ENCODE measurements around the gene EYS.
A peak's percentile ranks its signal among the peaks of the same experiment; 100 is the strongest.

The EYS gene

GRCh38 chr6:64334636-64335035 lies 1372.4 kb downstream of the EYS start:
- intact Hi-C loops (cut with DNase I), result loop anchor here (5.0 to 10.0 kb wide), 2 partner anchors 322 to 410 kb away; no protein-coding TSS in a partner anchor
- DNase-seq, result no peak

GRCh38 chr6:64330694-64331307 lies 1376.2 kb downstream of the EYS start:
- intact Hi-C loops (cut with DNase I), result loop anchor here (5.0 to 10.0 kb wide), 2 partner anchors 318 to 406 kb away; no protein-coding TSS in a partner anchor
- DNase-seq, result peak in 41 of 42 donors; percentile 60 to 93 (median 80)

- intact Hi-C loops (cut with DNase I), result no loop called here
- no peak for DNase-seq
Observed at GRCh38 chr6:64326939-64327338, 1380.1 kb downstream of the EYS start.

- no peak for DNase-seq
- intact Hi-C loops (cut with DNase I), result no loop called here
Observed at GRCh38 chr6:64325093-64325492, 1381.9 kb downstream of the EYS start.

GRCh38 chr6:64310214-64310613 lies 1396.8 kb downstream of the EYS start:
- no peak for DNase-seq
- intact Hi-C loops (cut with DNase I), result no loop called here

- DNase-seq, result no peak
- intact Hi-C loops (cut with DNase I), result no loop called here
Observed at GRCh38 chr6:64301307-64302236, 1405.5 kb downstream of the EYS start.

GRCh38 chr6:64299176-64299575 lies 1407.8 kb downstream of the EYS start:
- intact Hi-C loops (cut with DNase I), result no loop called here
- DNase-seq, result no peak

GRCh38 chr6:64294034-64294433 lies 1413.0 kb downstream of the EYS start:
- DNase-seq, result no peak
- intact Hi-C loops (cut with DNase I), result no loop called here

GRCh38 chr6:64293298-64293697 lies 1413.7 kb downstream of the EYS start:
- intact Hi-C loops (cut with DNase I), result no loop called here
- DNase-seq, result no peak

GRCh38 chr6:64290867-64291266 lies 1416.2 kb downstream of the EYS start:
- no peak for DNase-seq
- intact Hi-C loops (cut with DNase I), result no loop called here

- intact Hi-C loops (cut with DNase I), result no loop called here
- DNase-seq, result no peak
Observed at GRCh38 chr6:64289931-64290330, 1417.1 kb downstream of the EYS start.

GRCh38 chr6:64288351-64288750 lies 1418.7 kb downstream of the EYS start:
- DNase-seq, result no peak
- intact Hi-C loops (cut with DNase I), result no loop called here

GRCh38 chr6:64281167-64281566 lies 1425.9 kb downstream of the EYS start:
- DNase-seq, result no peak

GRCh38 chr6:64280569-64280968 lies 1426.5 kb downstream of the EYS start:
- peak in 39 of 42 donors; percentile 13 to 74 (median 45) for DNase-seq
- intact Hi-C loops (cut with DNase I), result no loop called here

More at GRCh38 chr6:64281167-64281566, 1425.9 kb downstream of the EYS start:
- intact Hi-C loops (cut with DNase I), result no loop called here

- intact Hi-C loops (cut with DNase I), result no loop called here
- DNase-seq, result no peak
Observed at GRCh38 chr6:64270083-64270482, 1436.9 kb downstream of the EYS start.

- no peak for DNase-seq
- intact Hi-C loops (cut with DNase I), result no loop called here
Observed at GRCh38 chr6:64266351-64266821, 1440.6 kb downstream of the EYS start.

GRCh38 chr6:64263778-64264177 lies 1443.2 kb downstream of the EYS start:
- DNase-seq, result no peak
- intact Hi-C loops (cut with DNase I), result no loop called here

GRCh38 chr6:64259372-64259771 lies 1447.7 kb downstream of the EYS start:
- intact Hi-C loops (cut with DNase I), result no loop called here
- no peak for DNase-seq

GRCh38 chr6:64258752-64259151 lies 1448.3 kb downstream of the EYS start:
- no peak for DNase-seq
- intact Hi-C loops (cut with DNase I), result no loop called here

GRCh38 chr6:64258302-64258701 lies 1448.7 kb downstream of the EYS start:
- intact Hi-C loops (cut with DNase I), result no loop called here
- DNase-seq, result no peak

Measured in head of caudate nucleus (tissue), 42 donors.